ENCODE data around the gene AGGF1.
"Not testable (repeated sequence)": the region's sequence is repeated elsewhere in the genome, so short reads cannot be mapped to it uniquely, and the experiment has no call there.

Gene AGGF1, protein sequence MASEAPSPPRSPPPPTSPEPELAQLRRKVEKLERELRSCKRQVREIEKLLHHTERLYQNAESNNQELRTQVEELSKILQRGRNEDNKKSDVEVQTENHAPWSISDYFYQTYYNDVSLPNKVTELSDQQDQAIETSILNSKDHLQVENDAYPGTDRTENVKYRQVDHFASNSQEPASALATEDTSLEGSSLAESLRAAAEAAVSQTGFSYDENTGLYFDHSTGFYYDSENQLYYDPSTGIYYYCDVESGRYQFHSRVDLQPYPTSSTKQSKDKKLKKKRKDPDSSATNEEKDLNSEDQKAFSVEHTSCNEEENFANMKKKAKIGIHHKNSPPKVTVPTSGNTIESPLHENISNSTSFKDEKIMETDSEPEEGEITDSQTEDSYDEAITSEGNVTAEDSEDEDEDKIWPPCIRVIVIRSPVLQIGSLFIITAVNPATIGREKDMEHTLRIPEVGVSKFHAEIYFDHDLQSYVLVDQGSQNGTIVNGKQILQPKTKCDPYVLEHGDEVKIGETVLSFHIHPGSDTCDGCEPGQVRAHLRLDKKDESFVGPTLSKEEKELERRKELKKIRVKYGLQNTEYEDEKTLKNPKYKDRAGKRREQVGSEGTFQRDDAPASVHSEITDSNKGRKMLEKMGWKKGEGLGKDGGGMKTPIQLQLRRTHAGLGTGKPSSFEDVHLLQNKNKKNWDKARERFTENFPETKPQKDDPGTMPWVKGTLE

DNA sequence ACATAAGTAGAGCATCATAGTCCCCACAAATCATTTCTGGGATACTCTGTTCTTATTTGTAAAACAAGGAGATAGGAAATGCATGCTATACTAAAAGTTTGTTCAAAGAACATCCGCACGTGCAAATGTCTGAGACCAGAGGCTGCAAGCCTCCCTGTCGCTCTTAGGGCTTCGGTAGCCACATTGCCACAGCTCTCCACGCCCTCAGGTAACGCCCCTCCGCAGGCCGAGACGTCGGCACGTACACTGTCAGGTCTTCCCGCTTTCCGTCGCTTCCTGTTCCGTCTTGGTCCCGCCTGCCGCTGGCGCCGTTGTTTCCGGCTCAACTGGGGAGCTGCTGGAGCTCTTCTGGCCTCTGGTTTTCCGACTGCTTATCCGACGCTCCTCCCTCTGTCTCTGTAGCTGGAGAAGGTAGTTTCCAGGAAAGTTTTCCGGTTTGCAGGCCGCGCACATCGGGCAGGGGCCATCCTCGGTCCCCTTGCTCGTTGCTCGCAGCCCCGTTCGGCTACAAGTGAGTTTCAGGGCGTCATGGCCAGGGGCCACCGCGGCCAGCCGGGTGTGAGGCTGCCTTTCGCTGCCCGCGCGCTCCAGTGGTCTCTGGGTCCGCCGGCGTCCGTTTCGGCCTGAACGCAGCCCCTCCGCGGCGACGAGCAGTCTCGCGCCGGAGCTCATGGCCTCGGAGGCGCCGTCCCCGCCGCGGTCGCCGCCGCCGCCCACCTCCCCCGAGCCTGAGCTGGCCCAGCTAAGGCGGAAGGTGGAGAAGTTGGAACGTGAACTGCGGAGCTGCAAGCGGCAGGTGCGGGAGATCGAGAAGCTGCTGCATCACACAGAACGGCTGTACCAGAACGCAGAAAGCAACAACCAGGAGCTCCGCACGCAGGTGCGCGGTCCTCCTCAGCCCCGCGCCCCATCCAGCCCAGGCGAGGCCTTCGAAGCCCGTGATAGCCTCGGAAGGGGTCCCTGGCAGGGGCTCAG, at the start of gene AGGF1:
AGGF1 (plus strand) TSS at position 308 of the 975 bp plus-strand sequence; CDS start at position 671, 363 bp downstream.
- peak; percentile 86 for DNase-seq

DNA sequence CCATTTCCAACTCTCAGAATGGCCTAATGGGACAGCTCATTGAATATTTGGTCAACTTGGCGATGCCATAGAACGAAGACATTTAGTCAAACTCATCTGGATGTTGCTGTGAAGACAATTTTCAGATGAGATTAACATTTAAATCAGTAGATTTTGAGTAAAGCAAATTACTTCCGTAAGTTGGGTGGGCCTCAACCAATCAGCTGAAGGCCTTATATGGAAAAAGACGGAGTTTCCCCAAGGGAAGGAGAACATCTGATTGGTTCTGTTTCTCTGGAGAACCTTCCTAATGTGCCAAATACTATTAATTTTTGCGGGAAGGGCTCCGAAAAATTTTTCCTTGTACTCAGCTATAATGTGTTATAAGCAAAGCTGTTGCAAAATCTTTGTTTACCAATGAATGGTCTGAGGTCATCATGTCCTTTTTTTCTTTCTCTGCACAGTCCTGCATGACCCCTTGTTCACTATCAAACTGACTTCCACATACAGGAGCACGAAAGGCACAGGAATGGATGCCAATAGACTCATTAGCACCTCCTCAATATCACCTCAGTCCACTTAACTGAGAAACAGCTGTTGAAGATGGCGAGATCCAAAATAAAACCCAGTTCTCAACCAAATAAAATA, 49.6 kb upstream of the AGGF1 start:
- no peak for DNase-seq

DNA sequence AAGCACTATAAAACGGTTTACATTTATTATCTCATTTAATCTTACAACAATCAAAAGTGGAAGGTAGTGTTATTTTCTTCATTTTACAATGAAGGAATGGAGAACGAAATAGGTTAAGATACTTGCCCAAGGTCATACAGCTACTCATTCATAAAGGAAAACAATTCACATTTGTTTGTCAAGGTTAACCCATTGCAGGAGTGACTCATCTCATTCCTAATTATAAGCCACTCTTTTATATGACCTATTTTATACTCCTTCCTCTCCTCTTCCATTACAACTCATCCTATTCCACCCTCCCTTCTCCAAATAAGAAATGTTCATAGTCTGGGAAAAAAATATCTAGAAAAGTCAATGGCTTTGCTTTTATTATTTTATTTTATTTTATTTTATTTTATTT, 47.8 kb upstream of the AGGF1 start:
- no peak for DNase-seq

DNA sequence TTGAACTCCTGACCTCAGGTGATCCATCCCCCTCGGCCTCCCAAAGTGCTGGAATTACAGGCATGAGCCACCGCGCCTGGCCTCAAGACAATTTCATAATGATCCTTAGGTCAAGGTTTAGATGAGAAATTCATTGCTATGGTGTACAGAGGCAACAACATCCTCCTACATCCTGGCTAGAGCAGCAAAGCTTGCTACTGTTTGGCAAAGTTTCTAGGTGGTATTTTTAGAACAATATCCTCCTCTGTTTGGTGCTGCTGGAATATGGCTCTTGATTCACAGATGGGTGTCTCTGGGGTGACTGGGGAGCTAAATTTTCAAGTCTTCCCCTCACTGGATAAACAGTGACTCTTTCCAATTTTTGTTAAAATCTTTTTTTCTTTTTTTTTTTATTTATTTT, 46.7 kb upstream of the AGGF1 start:
- no peak for DNase-seq

DNA sequence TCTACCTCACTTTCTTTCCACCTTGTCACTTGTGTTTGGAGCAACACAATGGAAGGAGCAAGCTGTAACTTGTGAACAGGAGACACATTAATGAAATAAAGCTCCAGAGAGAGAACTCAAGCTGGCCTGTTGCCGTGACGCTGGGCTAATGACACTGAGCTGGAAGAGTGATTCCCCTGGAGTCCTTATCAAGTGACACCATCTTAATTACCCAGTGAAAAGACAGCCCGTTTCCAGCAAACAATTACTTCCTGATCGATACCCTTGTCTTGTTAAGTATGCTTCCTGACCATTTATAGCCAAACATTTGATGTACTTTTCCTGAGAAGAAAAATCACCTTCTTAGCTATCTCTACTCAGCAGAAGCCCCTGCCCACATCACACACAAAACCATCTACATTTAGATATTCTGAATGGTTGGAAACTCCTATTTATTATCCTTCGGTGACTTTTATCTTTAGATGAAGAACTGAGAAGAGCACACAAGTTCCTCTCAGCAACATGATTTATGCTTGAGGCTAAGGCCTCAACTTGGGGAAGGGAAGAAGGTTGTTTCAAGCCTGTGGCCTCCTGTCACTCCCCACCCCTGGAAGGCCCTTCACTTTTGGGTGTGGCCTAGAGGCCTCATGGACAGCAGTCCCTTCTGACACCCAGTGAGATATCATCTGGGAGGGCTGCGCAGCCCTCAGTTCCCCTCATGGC, 43.2 kb upstream of the AGGF1 start:
- no peak for DNase-seq

DNA sequence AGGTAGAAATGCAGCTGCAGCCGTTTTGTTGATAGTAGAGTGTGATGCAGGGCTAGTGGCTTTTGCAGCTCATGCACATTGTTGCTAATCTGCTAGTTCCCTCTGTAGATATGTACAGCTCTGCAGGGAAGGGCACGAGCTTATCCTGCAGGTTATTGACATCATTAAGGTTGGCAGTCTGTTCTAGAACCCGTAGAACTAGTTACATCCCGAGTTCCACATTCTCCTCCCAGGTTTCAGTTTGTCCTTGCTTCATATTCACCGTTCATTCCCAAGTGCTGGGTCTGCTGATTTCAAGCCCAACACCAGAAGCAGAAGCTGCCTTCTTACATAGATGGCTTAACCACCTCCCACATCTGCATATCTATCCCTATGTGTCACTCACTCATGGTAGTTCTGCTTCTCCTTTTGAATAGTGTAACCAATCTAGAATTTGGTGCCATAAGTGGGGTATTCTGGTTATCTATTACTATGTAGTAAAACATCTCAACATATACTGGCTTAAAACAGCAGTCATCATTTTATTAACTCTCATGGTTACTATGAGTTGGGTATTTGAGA, 39.2 kb upstream of the AGGF1 start:
- no peak for DNase-seq

DNA sequence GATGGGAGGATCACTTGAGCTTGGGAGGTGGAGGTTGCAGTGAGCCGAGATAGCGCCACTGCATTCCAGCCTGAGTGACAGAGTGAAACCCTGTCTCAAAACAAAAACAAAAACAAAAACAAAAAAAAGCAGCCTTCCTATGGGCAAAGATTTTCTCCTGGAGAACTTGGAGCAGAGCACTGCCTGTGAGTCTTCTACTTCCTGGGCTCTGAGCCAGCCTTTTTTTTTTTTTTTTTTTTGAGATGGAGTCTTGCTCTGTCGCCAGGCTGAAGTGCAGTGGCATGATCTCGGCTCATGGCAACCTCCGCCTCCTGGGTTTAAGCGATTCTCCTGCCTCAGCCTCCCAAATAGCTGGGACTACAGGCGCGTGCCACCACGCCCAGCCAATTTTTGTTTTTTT, 36.8 kb upstream of the AGGF1 start:
- DNase-seq, result not testable (repeated sequence)

DNA sequence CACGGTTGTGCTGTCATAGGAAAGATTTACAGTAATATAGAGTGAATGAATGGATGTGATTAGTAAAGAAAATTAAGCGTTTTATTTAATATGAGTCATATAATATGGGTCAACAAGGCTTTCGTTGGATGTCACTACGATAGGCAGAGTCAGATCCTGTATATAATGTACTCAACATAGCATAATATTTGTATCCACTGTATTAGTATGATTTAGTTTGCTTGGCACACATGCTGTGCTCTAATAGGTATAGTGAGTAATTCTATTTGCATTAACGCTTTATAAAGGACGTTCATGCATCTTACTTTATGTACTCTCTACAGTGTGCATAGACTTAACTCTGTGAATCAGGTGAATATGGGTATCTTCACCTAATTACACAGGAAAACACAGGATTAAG, 35.9 kb upstream of the AGGF1 start:
- DNase-seq, result no peak

DNA sequence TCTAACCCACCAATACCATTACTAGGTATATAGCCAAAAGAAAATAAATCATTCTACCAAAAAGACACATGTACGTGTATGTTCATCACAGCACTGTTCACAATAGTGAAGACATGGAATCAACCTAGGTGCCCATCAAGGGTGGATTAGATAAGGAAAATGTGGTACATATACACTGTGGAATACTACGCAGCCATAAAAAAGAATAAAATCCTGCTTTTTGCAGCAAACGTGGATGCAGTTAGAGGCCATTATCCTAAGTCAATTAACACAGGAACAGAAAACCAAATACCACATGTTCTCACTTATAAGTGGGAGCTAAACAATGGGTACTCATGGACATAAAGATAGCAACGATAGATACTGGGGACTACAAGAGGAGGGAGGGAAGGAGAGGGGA, 32.0 kb upstream of the AGGF1 start:
- not testable (repeated sequence) for DNase-seq

DNA sequence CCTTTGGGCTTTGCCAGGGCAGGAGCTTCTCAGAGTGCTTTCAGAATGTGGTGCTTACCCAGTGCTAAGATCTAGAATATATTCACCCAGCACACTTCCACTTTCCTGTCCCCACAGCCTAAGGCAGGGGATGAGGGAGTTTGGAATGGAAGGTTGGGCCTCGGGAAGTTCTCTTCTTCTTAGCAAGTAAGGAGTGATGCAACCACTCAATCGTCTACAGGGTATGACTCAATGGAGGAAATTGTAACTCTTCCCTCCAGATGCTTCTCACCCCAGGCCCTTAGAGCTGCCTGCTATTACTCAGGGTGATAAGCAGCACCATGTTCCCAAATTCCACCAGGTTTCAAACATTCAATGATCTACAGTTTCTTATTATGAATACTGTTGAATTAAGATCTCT, 30.8 kb upstream of the AGGF1 start:
- no peak for DNase-seq

DNA sequence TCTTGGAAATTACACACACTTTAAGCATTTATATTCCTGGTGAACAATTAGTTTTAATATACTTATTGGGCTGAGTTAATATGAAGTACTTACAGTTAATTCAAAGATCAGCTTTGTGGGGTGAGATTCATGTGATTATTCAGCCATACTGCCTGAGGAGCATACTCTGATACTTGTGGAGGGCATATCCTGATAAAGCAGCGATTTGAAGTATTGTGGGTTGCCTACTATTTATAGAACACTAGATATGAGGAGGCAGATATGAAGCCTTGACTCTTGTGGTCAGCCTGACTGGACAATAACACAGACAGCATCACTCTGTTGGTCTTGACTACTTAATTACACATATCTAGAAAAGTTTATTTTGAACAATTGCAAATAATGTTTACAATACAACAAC, 27.0 kb upstream of the AGGF1 start:
- DNase-seq, result no peak

DNA sequence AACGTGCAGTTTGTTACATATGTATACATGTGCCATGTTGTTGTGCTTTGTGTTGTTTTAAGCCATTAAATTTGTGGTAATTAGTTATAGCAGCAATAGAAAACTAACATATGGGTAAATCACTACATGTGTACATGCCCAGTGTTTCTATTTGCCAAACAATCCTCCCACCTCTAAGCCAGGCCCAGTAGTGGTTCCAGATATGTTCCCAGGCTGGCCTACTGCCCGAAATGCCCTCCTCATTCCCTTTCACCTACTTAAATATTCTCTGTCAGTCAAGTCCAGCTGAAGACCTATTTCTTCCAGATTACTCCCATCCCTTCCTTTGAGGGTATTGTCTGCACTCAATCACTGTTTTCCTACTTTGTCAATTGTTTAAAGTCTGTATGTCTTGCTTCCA, 24.1 kb upstream of the AGGF1 start:
- DNase-seq, result no peak

DNA sequence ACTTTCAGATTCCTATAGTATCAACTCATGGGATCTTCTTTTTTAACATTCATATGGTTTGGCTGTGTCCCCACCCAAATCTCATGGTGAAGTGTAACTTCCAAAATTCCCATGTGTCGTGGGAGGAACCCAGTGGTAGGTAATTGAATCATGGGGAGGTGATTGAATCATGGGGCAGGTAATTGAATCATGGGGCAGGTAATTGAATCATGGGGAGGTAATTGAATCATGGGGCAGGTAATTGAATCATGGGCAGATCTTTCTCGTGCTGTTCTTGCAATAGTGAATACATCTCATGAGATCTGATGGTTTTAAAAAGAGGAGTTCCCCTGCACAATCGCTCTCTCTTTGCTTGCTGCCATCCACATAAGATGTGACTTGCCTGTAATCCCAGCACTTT, 21.8 kb upstream of the AGGF1 start:
- no peak for DNase-seq

DNA sequence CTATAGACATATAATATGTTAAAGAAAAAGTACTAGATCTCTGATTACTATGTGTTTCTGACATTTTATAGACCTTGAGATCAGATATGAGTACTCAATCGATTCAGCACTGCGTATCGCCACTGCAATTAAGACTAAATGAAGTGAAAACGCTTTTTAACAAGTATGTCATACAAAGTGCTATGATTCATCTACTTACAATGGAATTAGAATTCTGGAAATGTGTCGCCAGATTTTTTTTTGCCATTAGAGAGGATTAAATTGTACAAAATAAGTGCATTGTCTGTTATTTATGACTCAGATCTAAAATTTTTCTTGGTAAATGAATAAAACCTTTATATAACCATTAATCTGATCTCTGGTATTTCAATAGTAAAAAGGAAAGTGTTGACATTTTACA, 20.0 kb upstream of the AGGF1 start:
- DNase-seq, result no peak

DNA sequence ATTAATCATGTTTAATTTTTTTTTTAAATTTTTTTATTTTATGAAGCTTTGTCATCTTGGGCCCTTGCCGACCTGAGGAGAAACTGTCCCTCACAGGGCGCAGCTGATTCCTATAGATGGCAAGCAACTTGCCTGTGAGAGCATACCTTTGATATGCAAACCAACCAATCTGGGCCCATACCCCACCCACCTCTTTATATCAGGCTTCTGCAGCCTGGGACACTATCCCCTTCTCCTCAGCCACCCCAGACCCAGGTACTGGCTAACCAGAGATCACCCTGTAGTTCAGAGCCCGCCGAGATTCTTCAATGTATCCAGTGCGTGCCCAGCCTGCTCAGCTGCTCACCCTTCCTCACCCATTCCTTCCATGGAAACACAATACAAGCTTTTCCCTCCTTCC, 18.7 kb upstream of the AGGF1 start:
- DNase-seq, result no peak

DNA sequence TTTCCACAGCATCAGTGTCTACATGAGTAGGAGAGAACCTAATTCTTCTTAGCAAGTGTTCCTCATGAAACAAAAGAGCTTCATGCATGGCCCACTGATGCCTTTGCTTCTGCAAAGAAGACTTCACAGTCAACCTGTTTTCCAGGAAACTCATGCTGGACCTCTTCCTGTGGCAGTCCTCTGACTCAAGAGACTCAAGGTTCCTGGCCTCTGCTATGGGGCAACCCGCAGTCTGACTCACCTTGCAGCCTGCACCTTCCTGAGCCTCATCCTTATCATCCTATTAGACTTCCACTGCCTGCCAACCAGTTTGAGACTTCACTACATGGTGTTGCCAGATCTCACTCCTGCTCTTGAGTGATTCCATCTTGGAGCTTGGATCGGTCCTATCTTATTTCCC, 17.6 kb upstream of the AGGF1 start:
- no peak for DNase-seq

DNA sequence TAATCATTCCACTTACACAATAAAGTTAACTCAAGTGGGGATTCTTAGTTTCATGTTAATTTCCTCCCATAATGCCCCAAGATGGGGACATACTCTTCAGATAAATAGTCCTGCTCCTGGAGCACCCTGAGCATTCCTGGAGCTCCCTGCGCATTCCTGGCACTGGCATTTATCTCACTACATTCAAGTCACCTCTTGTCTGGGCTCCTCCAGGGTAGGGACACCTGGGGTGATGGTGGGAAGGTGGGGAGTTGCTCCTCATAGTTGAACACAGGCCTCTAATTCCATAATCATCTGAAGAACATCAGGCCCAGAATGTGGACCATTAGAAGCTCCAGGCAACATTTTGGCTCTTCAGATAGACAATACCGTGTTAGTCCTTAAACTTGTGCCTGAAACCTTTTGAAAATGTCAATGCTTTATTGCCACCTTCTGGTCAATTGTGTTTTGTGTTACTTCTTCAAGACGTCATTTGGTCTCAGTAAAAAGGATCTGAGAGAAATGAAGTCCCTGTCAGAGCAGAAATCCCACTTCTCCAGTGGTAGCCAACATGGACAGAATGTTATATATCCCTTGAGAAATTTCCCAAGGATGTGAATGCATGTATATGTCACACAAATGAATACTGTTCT, 14.2 kb upstream of the AGGF1 start:
- no peak for DNase-seq

DNA sequence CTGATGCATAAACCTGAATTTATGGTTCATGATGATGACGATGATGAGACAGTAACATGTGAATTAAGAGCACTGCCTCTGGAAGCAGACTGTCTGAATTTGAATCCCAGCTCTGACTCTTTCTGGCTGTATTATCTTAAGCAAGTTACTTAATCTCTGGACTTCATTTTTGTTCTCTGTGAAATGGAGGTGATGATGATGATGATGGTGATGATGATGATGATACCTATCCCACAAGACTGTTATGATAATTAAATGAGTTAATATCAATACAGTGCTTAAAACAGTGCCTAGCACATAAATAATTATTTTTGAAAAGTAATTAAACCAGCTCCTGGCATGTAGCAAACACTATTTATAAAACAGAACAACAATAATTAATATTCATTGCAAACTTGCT, 13.2 kb upstream of the AGGF1 start:
- DNase-seq, result no peak

DNA sequence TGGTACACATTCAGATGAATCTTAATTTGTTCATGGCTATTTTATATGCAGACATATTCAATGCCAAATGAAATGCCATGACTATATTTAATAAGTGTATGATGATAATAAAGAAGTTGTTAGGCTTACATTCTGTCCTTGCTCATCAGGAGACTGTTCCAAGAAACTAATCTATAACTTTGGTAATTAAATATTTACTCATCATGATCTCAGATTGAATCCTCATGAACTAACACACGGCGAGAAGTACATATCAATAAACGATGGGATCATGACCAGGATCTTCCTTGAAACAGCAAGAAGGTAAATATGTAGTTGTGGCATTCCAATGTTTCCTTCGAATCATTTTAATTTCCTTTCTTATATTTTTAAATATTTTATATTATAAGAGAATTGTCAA, 12.5 kb upstream of the AGGF1 start:
- no peak for DNase-seq

DNA sequence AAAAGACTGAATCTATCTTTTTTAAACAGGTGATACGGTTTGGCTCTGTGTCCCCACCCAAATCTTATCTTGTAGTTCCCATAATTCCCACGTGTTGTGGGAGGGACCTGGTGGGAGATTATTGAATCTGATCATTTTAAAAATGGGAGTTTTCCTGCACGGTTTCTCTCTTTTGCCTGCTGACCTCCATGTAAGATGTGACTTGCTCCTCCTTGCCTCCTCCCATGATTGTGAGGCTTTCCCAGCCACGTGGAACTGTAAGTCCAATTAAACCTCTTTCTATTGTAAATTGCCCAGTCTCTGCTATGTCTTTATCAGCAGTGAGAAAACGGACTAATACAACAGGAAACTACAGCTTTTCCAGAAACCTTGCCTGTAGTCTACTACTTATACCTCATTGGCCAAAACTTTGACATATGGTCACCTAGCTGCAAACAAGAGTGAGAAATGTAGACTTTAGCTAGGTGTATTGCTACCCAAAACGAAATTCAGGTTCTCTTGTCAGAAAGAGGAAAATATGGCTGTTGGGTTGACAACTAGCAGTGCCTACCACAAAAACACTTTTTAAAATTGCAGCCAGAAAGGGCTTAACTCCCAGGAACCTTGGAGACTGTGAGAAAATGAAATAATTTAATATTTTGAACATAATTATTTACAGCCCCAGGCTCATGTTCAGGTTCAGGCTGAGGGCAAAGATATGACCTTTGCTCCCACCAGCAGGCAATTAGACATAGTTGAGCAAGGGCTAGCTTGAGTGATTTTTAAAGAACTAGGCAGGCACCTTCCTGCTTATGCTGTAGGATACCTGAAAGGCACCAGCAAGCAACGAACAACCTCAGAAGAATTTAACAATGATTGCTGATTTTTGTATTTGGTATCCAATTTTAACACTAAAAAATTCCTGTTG, 7.4 kb upstream of the AGGF1 start:
- DNase-seq, result no peak

Measured in CD4-positive, alpha-beta T cell treated with Interferon gamma for 1 hour (primary cell).